C4-2B (cell line): Measurements from ENCODE around the gene RIPOR3.

Source experiments
- ZFX ChIP-seq: fragments of 450-650 bp; IDR thresholded peaks from 2 replicates; pipeline ENCODE4 v1.6.1; 2017
- TF ChIP-seq, protein P1 (sequence below): fragments of 450-650 bp; conservative IDR thresholded peaks from 2 replicates; pipeline ENCODE4 v1.5.1; 2017; ENCODE audit warnings: mild to moderate bottlenecking

DNA sequence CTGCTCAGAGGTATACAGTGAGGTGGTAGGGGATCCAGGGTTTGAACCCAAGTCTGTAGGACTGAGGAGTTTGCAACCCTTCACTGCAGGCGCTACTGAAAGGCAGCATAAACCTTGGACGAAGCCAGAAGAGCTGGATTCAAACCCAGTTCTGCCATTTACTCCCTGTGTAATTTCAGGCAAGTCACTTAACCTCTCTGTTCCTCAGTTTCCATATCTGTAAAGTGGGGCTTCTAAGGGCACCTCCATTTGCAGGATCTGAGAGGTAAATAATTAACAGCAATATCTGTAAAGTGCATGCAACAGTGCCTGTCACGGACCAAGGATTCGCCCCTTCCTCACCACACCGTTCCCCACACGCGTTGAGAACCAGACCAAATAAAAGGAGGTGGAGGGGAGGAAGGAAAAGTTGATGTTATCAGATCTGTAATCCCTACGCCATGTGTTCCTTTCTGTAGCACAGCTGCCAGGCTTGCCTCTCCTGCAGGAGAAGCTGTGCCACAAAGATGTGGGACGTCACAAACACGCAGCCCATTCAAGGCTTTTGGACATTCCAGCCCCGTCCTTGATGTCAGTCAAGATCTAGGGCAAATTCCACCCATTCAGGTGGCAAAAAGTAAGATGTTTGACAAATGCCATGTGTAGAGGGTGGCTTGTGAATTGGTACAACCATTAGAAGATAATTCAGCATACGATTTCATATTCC is 9.8 kb downstream of the RIPOR3 start:
- TF ChIP-seq, protein P1, sequence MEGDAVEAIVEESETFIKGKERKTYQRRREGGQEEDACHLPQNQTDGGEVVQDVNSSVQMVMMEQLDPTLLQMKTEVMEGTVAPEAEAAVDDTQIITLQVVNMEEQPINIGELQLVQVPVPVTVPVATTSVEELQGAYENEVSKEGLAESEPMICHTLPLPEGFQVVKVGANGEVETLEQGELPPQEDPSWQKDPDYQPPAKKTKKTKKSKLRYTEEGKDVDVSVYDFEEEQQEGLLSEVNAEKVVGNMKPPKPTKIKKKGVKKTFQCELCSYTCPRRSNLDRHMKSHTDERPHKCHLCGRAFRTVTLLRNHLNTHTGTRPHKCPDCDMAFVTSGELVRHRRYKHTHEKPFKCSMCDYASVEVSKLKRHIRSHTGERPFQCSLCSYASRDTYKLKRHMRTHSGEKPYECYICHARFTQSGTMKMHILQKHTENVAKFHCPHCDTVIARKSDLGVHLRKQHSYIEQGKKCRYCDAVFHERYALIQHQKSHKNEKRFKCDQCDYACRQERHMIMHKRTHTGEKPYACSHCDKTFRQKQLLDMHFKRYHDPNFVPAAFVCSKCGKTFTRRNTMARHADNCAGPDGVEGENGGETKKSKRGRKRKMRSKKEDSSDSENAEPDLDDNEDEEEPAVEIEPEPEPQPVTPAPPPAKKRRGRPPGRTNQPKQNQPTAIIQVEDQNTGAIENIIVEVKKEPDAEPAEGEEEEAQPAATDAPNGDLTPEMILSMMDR = no peak
- no peak for TF ChIP-seq ZFX
